ENCODE data around the gene AEBP2.

Gene AEBP2, protein sequence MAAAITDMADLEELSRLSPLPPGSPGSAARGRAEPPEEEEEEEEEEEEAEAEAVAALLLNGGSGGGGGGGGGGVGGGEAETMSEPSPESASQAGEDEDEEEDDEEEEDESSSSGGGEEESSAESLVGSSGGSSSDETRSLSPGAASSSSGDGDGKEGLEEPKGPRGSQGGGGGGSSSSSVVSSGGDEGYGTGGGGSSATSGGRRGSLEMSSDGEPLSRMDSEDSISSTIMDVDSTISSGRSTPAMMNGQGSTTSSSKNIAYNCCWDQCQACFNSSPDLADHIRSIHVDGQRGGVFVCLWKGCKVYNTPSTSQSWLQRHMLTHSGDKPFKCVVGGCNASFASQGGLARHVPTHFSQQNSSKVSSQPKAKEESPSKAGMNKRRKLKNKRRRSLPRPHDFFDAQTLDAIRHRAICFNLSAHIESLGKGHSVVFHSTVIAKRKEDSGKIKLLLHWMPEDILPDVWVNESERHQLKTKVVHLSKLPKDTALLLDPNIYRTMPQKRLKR

DNA sequence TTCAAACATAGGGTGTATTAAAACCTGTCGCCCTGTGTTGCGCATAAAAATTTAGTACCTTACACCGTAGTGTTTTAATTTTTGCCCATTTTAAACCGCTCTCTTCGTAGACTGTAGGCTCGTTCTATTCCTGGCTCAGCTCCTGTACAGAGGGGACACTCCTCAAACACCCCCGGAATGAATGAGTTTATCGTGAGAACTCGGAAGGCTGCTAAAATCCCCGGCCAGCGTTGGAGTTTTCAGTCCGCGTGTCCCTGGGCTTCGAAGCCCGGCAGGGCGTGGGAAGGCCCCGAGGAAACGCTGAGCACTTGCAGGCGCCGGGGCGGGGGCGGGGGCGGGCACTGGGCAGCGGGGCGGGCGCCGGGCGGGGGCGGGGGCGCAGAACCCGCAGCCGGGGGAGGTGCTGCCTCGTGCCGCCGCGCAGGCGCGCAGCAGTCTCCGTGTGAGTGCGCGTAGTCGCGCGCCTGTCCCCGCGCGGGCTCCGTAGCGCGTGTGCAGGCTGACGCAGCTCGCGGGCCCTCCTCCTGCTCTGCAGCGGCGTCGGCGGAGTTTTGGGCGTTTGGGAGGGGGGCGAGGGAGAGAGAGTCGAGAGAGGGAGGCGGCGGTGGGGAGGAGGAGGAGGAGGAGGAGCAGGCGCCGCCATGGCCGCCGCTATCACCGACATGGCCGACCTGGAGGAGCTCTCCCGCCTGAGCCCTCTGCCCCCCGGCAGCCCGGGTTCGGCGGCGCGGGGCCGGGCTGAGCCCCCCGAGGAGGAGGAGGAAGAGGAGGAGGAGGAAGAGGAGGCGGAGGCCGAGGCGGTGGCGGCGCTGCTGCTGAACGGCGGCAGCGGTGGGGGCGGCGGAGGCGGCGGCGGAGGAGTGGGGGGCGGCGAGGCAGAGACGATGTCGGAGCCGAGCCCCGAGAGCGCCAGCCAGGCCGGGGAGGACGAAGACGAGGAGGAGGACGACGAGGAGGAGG, at the start of gene AEBP2:
AEBP2 (plus strand) TSS at position 434 of the 960 bp plus-strand sequence; CDS start at position 642, 208 bp downstream.
- TF ChIP-seq CREB1 (IDR thresholded peaks at IDR 0.05; ENCODE audit: low read depth): peak; percentile 74
- no peak; the same call in 1 of the 2 replicates for TF ChIP-seq EGR1 (IDR thresholded peaks at IDR 0.05)
- peak; percentile 62 for TF ChIP-seq TCF12 (IDR thresholded peaks at IDR 0.05; ENCODE audit: low read depth)
- TF ChIP-seq, protein P1, sequence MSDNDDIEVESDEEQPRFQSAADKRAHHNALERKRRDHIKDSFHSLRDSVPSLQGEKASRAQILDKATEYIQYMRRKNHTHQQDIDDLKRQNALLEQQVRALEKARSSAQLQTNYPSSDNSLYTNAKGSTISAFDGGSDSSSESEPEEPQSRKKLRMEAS (IDR thresholded peaks at IDR 0.05): peak; percentile 100
- peak; percentile 7 for TF ChIP-seq EP300 (IDR thresholded peaks at IDR 0.05; ENCODE audit: borderline replicate concordance)
- peak; percentile 83 for TF ChIP-seq TAF1 (IDR thresholded peaks at IDR 0.05; ENCODE audit: low read depth)
- TF ChIP-seq NFIC (IDR thresholded peaks at IDR 0.05): no peak
- TF ChIP-seq YY1 (IDR thresholded peaks at IDR 0.05; ENCODE audit: low read depth): peak; percentile 91
- peak; percentile 27 for TF ChIP-seq TEAD4 (IDR thresholded peaks at IDR 0.05)
- 0 out of 2 replicates have a peak, but pooled peaks have one; percentile 13 for TF ChIP-seq FOXM1 (IDR thresholded peaks at IDR 0.05; ENCODE audit: borderline replicate concordance, low read depth)
- no peak for TF ChIP-seq RAD21 (IDR thresholded peaks at IDR 0.05; ENCODE audit: low read depth)

DNA sequence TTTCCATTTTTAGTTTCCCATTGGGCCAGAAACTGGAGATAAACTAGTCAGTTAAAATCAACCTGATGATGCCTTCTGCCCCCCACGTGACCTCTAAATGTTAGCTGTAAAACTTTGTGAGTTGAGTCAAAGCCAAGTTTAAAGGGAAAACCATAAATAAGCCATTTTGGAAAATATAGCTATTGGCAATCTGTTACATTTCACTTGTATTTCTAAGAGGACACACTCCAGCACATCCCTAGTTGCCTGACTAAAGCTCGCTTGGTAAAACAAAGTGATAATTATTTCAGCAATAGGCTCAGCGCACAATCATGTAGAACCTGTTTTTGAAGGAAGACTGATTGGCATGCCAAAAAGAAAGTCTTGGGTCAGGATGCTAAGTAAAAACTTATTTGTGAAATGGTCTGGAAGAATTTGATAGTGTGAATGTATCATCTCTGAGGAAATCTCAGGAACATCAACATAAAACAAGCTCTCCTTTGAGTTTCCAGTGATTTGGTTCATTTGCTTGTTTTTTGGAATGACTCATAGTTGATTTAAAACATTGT, 49.2 kb upstream of the AEBP2 start:
- no peak for TF ChIP-seq YY1 (IDR thresholded peaks at IDR 0.05; ENCODE audit: low read depth)

DNA sequence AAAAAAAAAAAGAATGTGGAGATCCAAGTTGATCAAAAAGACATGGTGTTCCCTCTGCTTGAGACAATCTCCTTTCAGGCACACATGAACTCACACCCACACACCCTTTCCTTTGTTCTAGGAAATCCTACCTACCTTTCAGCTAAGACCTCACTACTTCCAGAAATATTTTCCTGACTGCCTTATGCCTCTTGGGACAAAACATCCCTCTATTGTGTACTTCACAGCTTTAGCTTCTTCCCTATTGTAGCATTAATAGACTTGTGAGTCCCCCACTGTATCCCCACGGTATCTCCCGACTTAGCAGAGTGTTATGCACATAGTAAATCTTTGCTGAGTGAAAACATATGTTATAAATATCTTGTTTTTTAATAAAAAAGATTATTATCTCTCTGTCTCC, 44.9 kb upstream of the AEBP2 start:
- TF ChIP-seq NFIC (IDR thresholded peaks at IDR 0.05) (no peak), TAF1 (IDR thresholded peaks at IDR 0.05; ENCODE audit: low read depth) (no peak), CREB1 (IDR thresholded peaks at IDR 0.05; ENCODE audit: low read depth) (no peak), ZBTB7A (IDR thresholded peaks at IDR 0.05; ENCODE audit: low read depth) (no peak), CEBPB (IDR thresholded peaks at IDR 0.05) (no peak), EGR1 (IDR thresholded peaks at IDR 0.05) (no peak), TEAD4 (IDR thresholded peaks at IDR 0.05) (no peak), EP300 (IDR thresholded peaks at IDR 0.05; ENCODE audit: borderline replicate concordance) (no peak), YY1 (IDR thresholded peaks at IDR 0.05; ENCODE audit: low read depth) (no peak), RAD21 (IDR thresholded peaks at IDR 0.05; ENCODE audit: low read depth) (no peak), TCF12 (IDR thresholded peaks at IDR 0.05; ENCODE audit: low read depth) (no peak), FOXM1 (IDR thresholded peaks at IDR 0.05; ENCODE audit: borderline replicate concordance, low read depth) (no peak)
- TF ChIP-seq, protein P2, sequence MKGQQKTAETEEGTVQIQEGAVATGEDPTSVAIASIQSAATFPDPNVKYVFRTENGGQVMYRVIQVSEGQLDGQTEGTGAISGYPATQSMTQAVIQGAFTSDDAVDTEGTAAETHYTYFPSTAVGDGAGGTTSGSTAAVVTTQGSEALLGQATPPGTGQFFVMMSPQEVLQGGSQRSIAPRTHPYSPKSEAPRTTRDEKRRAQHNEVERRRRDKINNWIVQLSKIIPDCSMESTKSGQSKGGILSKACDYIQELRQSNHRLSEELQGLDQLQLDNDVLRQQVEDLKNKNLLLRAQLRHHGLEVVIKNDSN (IDR thresholded peaks at IDR 0.05): no peak
- TF ChIP-seq, protein P3, sequence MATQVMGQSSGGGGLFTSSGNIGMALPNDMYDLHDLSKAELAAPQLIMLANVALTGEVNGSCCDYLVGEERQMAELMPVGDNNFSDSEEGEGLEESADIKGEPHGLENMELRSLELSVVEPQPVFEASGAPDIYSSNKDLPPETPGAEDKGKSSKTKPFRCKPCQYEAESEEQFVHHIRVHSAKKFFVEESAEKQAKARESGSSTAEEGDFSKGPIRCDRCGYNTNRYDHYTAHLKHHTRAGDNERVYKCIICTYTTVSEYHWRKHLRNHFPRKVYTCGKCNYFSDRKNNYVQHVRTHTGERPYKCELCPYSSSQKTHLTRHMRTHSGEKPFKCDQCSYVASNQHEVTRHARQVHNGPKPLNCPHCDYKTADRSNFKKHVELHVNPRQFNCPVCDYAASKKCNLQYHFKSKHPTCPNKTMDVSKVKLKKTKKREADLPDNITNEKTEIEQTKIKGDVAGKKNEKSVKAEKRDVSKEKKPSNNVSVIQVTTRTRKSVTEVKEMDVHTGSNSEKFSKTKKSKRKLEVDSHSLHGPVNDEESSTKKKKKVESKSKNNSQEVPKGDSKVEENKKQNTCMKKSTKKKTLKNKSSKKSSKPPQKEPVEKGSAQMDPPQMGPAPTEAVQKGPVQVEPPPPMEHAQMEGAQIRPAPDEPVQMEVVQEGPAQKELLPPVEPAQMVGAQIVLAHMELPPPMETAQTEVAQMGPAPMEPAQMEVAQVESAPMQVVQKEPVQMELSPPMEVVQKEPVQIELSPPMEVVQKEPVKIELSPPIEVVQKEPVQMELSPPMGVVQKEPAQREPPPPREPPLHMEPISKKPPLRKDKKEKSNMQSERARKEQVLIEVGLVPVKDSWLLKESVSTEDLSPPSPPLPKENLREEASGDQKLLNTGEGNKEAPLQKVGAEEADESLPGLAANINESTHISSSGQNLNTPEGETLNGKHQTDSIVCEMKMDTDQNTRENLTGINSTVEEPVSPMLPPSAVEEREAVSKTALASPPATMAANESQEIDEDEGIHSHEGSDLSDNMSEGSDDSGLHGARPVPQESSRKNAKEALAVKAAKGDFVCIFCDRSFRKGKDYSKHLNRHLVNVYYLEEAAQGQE (IDR thresholded peaks at IDR 0.05; ENCODE audit: low read depth): no peak
- TF ChIP-seq, protein P1 (IDR thresholded peaks at IDR 0.05): no peak

DNA sequence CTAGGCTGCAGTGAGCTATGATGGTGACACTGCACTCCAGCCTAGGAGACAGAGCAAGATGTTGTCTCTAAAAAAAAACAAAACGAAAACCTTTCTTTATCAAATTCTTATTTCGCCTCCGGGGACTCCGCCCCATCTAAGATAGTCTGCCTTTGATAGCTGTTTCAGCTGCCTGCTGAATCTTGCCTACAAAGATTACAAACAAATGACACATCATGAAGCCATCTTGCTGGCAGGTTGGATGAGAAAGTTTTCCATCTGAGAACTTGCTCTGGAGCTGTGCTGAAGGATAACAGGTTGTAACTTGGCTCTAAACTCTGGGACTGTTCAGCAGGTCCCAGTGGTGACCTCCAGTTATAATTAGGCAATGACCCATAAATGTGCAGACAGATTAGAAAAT, 41.8 kb upstream of the AEBP2 start:
- TF ChIP-seq, protein P1 (IDR thresholded peaks at IDR 0.05): no peak

DNA sequence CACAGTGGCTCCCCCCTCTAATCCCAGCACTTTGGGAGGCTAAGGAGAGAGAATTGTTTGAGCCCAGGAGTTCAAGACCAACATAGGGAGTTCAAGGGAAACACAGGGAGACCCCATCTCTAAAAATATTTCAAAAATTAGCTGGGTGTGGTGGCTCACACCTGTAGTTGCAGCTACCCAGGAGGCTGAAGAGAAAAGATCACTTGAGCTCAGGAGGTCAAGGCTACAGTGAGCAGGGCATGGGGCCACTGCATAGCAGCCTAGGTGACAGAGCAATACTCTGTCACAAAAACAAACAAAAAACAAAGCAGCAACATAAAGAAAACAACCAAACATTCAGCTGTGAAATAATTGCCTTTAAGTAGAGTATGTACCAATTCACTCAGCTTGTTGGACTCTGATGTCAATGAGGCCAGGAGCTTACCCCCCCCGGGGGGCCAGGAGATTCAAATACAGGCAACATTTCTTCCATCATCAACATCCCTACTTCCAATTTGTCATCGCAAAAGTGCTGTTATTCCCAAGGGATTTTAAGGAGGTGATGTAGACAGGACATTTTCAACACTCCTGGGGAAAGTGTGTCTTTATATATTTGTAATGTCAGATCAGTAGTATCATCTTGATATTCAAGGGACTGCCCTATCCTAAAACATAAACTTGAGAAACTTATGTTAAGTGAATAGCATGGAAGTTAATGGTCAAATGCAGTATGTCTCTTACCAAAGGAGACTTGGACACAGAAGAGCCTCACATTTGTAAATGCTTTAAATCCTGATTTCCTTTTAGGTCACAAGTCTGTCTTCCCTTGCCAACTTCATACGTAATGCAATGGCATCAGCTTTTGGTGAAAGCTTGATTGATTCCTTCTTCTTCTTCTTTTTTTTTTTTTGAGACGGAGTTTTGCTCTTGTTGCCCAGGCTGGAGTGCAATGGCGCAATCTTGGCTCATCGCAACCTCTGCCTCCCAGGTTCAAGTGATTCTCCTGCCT, 40.6 kb upstream of the AEBP2 start:
- TF ChIP-seq FOXM1 (IDR thresholded peaks at IDR 0.05; ENCODE audit: borderline replicate concordance, low read depth): no peak
- TF ChIP-seq, protein P3 (IDR thresholded peaks at IDR 0.05; ENCODE audit: low read depth): no peak
- no peak for TF ChIP-seq TAF1 (IDR thresholded peaks at IDR 0.05; ENCODE audit: low read depth)
- no peak for TF ChIP-seq CEBPB (IDR thresholded peaks at IDR 0.05)
- TF ChIP-seq, protein P1 (IDR thresholded peaks at IDR 0.05): no peak
- no peak for TF ChIP-seq EP300 (IDR thresholded peaks at IDR 0.05; ENCODE audit: borderline replicate concordance)
- TF ChIP-seq EGR1 (IDR thresholded peaks at IDR 0.05): no peak
- TF ChIP-seq ZBTB7A (IDR thresholded peaks at IDR 0.05; ENCODE audit: low read depth): no peak
- TF ChIP-seq YY1 (IDR thresholded peaks at IDR 0.05; ENCODE audit: low read depth): no peak
- TF ChIP-seq TCF12 (IDR thresholded peaks at IDR 0.05; ENCODE audit: low read depth): no peak
- TF ChIP-seq RAD21 (IDR thresholded peaks at IDR 0.05; ENCODE audit: low read depth): no peak
- no peak for TF ChIP-seq NFIC (IDR thresholded peaks at IDR 0.05)
- TF ChIP-seq CREB1 (IDR thresholded peaks at IDR 0.05; ENCODE audit: low read depth): no peak
- no peak for TF ChIP-seq TEAD4 (IDR thresholded peaks at IDR 0.05)
- TF ChIP-seq, protein P2 (IDR thresholded peaks at IDR 0.05): no peak
